Activated CD8-positive, alpha-beta memory T cell treated with anti-CD3 and anti-CD28 coated beads, Interleukin-2, amount 10 ng/mL, durations not matched to agents 7 days and 5 days (primary cell): ENCODE results near the gene FOXI3. TPM values are rescaled to one million over a fixed set of nuclear protein-coding genes. Genes with fewer than 3 reads are reported as not detected.
A peak's percentile ranks its signal among the peaks of the same experiment; 100 is the strongest.
"Not testable (repeated sequence)": the region's sequence is repeated elsewhere in the genome, so short reads cannot be mapped to it uniquely, and the experiment has no call there.

Source experiments
- ATAC-seq: fragments of 150-1000 bp; cut with Tn5 transposase; one replicate; pipeline ENCODE4 v1.10.0; 2021; ENCODE audit warnings: moderate library complexity
- CTCF ChIA-PET: fragments of 350-600 bp; sonication (Branson Sonifier 250); formaldehyde crosslinking; loops from one replicate; lab custom pipeline; 2021; ENCODE audit warnings: antibody characterized with exemption; lab: Charles Lee
- DNase-seq: peaks from one replicate; pipeline ENCODE4 v3.0.0-alpha.2; 2020
- H3K27ac Mint-ChIP-seq: one replicate; pipeline ENCODE4 v1.8.0; 2021; ENCODE audit warnings: mild to moderate bottlenecking, mixed read lengths
- H3K27me3 Mint-ChIP-seq: one replicate; pipeline ENCODE4 v1.8.0; 2021; ENCODE audit warnings: mixed read lengths
- H3K36me3 Mint-ChIP-seq: one replicate; pipeline ENCODE4 v1.8.0; 2021; ENCODE audit warnings: mild to moderate bottlenecking, mixed read lengths
- H3K4me1 Mint-ChIP-seq: one replicate; pipeline ENCODE4 v1.8.0; 2021; ENCODE audit warnings: mixed read lengths
- H3K4me3 Mint-ChIP-seq: one replicate; pipeline ENCODE4 v1.8.0; 2021; ENCODE audit warnings: mild to moderate bottlenecking, moderate library complexity, mixed read lengths
- H3K9me3 Mint-ChIP-seq: one replicate; pipeline ENCODE4 v1.8.0; 2022; ENCODE audit warnings: low read depth, mixed read lengths
- total RNA-seq, 2 experiments: library from RNA; stranded (reverse); gene quantifications; one replicate each; pipeline ENCODE4 v1.2.3, GENCODE V29; 2021

Gene FOXI3
- total RNA-seq, 2 experiments from 2014 or later, result not detected

- DNase-seq, result no peak
- Mint-ChIP-seq H3K27ac (no peak overlapping the region), H3K4me3 (peak overlapping the region; percentile 72), H3K4me1 (peaks cover 12% of the 10 kb centered on the region), H3K9me3 (no peaks in the 10 kb centered on the region), H3K36me3 (no peaks in the 10 kb centered on the region), H3K27me3 (peaks cover 61% of the 10 kb centered on the region)
- CTCF ChIA-PET, result no interaction called here
- no peak for ATAC-seq
These were observed 588 bp upstream of the FOXI3 start for GRCh38 chr2:88452980-88453582.

- Mint-ChIP-seq H3K4me1 (peaks cover 12% of the 10 kb centered on the region), H3K9me3 (no peaks in the 10 kb centered on the region), H3K27ac (no peak overlapping the region), H3K4me3 (peak overlapping the region; percentile 36), H3K27me3 (peaks cover 63% of the 10 kb centered on the region), H3K36me3 (no peaks in the 10 kb centered on the region)
- ATAC-seq (peak; percentile 46), DNase-seq (no peak)
- CTCF ChIA-PET, result no interaction called here
These were observed 505 bp downstream of the FOXI3 start for GRCh38 chr2:88451811-88452564.

DNA sequence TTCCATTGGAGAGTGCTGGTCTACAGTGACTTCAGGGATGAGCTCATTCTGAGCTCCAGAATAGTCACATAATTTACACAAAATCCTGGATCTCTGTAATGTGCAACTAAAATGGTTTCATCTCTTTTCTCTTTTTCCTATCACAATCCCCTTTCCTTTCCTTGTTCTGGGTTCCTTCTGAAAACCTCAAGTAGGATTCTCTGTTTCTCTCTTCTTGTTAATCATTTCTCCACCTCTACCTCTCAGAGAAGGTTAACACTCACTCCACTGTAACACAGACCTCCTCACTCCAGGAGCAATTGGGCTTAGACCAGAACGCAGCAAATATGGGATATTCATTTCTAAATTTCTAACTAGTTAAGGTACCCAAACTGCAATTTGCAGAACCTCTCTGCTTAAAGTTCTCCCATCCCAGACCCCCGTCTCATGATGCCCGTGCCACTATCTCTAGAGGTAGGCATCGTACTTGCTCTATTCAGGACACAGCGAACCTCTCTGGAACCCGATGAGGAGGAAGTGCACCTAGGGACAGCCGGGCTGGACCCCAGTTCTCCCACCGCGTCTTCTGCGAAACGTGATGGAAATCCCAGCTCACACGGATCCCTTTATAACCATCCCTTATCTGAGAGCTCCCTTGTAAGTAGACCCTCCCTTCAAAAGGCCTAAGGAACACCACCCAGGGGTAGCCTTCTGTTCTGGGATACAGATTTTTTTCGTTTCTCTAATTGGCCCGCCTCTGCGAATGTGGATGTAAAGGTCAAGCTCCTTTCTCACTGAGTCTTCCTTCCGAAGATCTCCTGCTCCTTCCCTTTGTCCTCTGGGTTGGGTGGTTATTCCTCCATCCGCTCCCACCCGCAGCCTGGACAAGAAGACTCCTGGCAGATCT lies 1.3 kb downstream of the FOXI3 start:
- H3K27ac Mint-ChIP-seq, result no peak overlapping the region
- CTCF ChIA-PET, result no interaction called here
- ATAC-seq (no peak), DNase-seq (no peak)
- H3K9me3 Mint-ChIP-seq, result no peaks in the 10 kb centered on the region
- H3K36me3 Mint-ChIP-seq, result no peaks in the 10 kb centered on the region
- H3K4me1 Mint-ChIP-seq, result peaks cover 12% of the 10 kb centered on the region
- H3K27me3 Mint-ChIP-seq, result peaks cover 62% of the 10 kb centered on the region
- peak overlapping the region; percentile 36 for H3K4me3 Mint-ChIP-seq

GRCh38 chr2:88450186-88450585 lies 2.3 kb downstream of the FOXI3 start:
- H3K27ac Mint-ChIP-seq, result no peak overlapping the region
- H3K27me3 Mint-ChIP-seq, result peaks cover 62% of the 10 kb centered on the region
- DNase-seq (no peak), ATAC-seq (no peak)
- CTCF ChIA-PET, result no interaction called here
- no peak overlapping the region for H3K4me3 Mint-ChIP-seq
- peaks cover 12% of the 10 kb centered on the region for H3K4me1 Mint-ChIP-seq
- no peaks in the 10 kb centered on the region for H3K36me3 Mint-ChIP-seq
- H3K9me3 Mint-ChIP-seq, result no peaks in the 10 kb centered on the region

GRCh38 chr2:88448248-88448647 lies 4.2 kb downstream of the FOXI3 start:
- Mint-ChIP-seq H3K27ac (no peak overlapping the region), H3K9me3 (no peaks in the 10 kb centered on the region), H3K27me3 (peaks cover 59% of the 10 kb centered on the region), H3K36me3 (no peaks in the 10 kb centered on the region), H3K4me1 (peaks cover 9% of the 10 kb centered on the region), H3K4me3 (no peak overlapping the region)
- CTCF ChIA-PET, result interaction anchor here (0.9 kb wide), 1 partner anchor 9 kb away, joined by 3 read pairs; no protein-coding TSS in a partner anchor
- ATAC-seq, result no peak
- no peak for DNase-seq

- no peak overlapping the region for H3K27ac Mint-ChIP-seq
- DNase-seq, result no peak
- CTCF ChIA-PET, result no interaction called here
- H3K4me1 Mint-ChIP-seq, result no peaks in the 10 kb centered on the region
- no peak overlapping the region for H3K4me3 Mint-ChIP-seq
- peaks cover 36% of the 10 kb centered on the region for H3K27me3 Mint-ChIP-seq
- no peaks in the 10 kb centered on the region for H3K9me3 Mint-ChIP-seq
- ATAC-seq, result no peak
- no peaks in the 10 kb centered on the region for H3K36me3 Mint-ChIP-seq
These were observed 9.0 kb downstream of the FOXI3 start for GRCh38 chr2:88443353-88443938.

DNA sequence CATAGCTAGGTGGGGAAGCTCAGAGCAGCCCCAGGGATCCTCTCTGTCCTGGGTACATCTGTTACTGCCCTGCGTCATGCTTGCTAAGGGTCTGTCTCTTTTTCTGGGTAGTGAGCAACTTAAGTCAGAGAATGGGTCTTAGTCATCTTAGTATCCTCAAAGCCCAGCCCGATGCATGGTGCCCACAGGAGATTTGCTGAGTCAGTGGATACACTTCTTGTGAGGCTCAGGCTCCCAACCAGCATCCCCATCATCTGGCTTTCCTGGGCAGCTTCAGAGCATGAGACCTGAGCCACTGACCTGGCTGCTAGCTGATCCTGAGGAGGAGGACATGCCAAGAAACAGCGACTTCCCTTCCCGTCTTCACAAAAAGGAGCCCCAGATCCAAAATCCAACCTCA lies 10.0 kb downstream of the FOXI3 start:
- no peaks in the 10 kb centered on the region for H3K36me3 Mint-ChIP-seq
- no peak overlapping the region for H3K4me3 Mint-ChIP-seq
- CTCF ChIA-PET, result no interaction called here
- H3K27ac Mint-ChIP-seq, result no peak overlapping the region
- DNase-seq (no peak), ATAC-seq (no peak)
- H3K9me3 Mint-ChIP-seq, result no peaks in the 10 kb centered on the region
- H3K27me3 Mint-ChIP-seq, result peaks cover 29% of the 10 kb centered on the region
- H3K4me1 Mint-ChIP-seq, result no peaks in the 10 kb centered on the region

- CTCF ChIA-PET, result no interaction called here
- no peak overlapping the region for H3K27ac Mint-ChIP-seq
These were observed 10.4 kb downstream of the FOXI3 start for GRCh38 chr2:88442061-88442460.

DNA sequence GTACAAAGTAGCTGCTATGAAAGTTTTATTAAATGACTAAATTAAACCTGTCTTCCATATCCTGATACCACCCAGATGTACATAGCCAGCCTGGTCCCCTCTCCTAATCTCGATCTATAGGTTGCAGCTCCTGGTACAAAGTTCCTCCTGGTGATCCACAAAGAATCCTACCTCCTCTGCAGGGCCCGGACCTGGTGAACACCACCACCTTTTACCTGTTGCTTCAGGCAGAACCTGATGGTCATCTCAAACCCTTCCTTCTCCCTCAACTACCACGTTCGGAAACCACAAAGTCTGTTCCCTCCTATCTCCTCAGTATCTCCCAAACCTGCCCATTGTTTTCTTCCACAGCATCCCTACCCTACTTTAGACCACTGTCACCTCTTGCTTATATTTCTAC lies 15.5 kb downstream of the FOXI3 start:
- no peaks in the 10 kb centered on the region for H3K9me3 Mint-ChIP-seq
- H3K27me3 Mint-ChIP-seq, result peaks cover 16% of the 10 kb centered on the region
- H3K4me3 Mint-ChIP-seq, result no peak overlapping the region
- ATAC-seq (no peak), DNase-seq (no peak)
- no peaks in the 10 kb centered on the region for H3K36me3 Mint-ChIP-seq
- CTCF ChIA-PET, result no interaction called here
- no peak overlapping the region for H3K27ac Mint-ChIP-seq
- H3K4me1 Mint-ChIP-seq, result no peaks in the 10 kb centered on the region

More at GRCh38 chr2:88442061-88442460, 10.4 kb downstream of the FOXI3 start:
- H3K4me1 Mint-ChIP-seq, result no peaks in the 10 kb centered on the region
- H3K27me3 Mint-ChIP-seq, result peaks cover 28% of the 10 kb centered on the region
- DNase-seq (no peak), ATAC-seq (no peak)
- H3K36me3 Mint-ChIP-seq, result no peaks in the 10 kb centered on the region
- H3K9me3 Mint-ChIP-seq, result no peaks in the 10 kb centered on the region
- no peak overlapping the region for H3K4me3 Mint-ChIP-seq

DNA sequence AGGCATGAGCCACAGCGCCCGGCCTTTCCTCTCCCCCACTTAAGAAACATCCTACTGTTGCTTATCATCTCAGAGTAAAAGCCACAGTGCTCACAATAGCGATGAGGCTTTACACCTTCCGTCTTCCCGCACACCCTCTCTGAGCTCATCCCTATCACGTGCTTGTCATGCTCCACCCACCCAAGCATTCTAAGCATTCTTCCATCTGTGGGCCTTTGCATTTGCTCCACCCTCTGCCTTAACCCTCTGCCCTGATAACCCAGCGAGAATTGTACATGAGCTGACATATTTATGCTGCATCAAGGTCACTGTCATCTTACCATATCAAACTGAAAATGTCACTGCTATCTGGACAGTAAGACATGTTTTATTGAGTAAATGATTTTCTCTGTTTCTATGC lies 22.6 kb downstream of the FOXI3 start:
- Mint-ChIP-seq H3K4me1 (no peaks in the 10 kb centered on the region), H3K9me3 (no peaks in the 10 kb centered on the region), H3K36me3 (no peaks in the 10 kb centered on the region), H3K27ac (no peak overlapping the region), H3K4me3 (no peak overlapping the region), H3K27me3 (no peaks in the 10 kb centered on the region)
- CTCF ChIA-PET, result no interaction called here
- ATAC-seq (no peak), DNase-seq (no peak)

- CTCF ChIA-PET, result no interaction called here
- DNase-seq, result no peak
These were observed 28.8 kb downstream of the FOXI3 start for GRCh38 chr2:88423733-88424132.

DNA sequence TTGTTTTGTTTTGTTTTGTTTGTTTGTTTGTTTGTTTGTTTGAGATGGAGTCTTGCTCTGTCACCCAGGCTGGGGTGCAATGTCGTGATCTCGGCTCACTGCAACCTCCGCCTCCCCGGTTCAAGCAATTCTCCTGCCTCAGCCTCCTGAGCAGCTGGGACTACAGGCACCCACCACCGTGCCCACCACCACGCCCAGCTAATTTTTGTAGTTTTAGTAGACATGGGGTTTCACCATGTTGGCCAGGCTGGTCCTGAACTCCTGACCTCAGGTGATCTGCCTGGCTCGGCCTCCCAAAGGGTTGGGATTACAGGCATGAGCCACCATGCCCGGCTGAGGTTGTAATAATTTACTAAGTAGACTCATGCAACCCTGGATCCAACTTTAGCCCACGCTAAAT lies 33.4 kb downstream of the FOXI3 start:
- DNase-seq, H3K4me1 Mint-ChIP-seq, ATAC-seq, CTCF ChIA-PET, H3K36me3 Mint-ChIP-seq, H3K9me3 Mint-ChIP-seq, H3K27ac Mint-ChIP-seq, H3K4me3 Mint-ChIP-seq: not testable (repeated sequence)
- H3K27me3 Mint-ChIP-seq, result peaks cover 19% of the 10 kb centered on the region

More at GRCh38 chr2:88423733-88424132, 28.8 kb downstream of the FOXI3 start:
- Mint-ChIP-seq H3K4me1 (no peaks in the 10 kb centered on the region), H3K4me3 (no peak overlapping the region), H3K9me3 (no peaks in the 10 kb centered on the region), H3K27me3 (peaks cover 5% of the 10 kb centered on the region), H3K27ac (no peak overlapping the region), H3K36me3 (no peaks in the 10 kb centered on the region)
- no peak for ATAC-seq

GRCh38 chr2:88416016-88416663 lies 36.4 kb downstream of the FOXI3 start:
- Mint-ChIP-seq H3K4me1 (no peaks in the 10 kb centered on the region), H3K4me3 (no peak overlapping the region), H3K27me3 (peaks cover 22% of the 10 kb centered on the region), H3K36me3 (no peaks in the 10 kb centered on the region), H3K9me3 (no peaks in the 10 kb centered on the region), H3K27ac (no peak overlapping the region)
- no peak for DNase-seq
- CTCF ChIA-PET, result no interaction called here
- ATAC-seq, result no peak
